GM12878 (cell line): ENCODE results near the gene LAMP1.

Experiments
- CREB1 ChIP-seq: IDR thresholded peaks from 2 replicates; pipeline ENCODE4 v1.6.1; 2012; ENCODE audit warnings: low read depth, mild to moderate bottlenecking, inconsistent platforms
- CREM ChIP-seq: IDR thresholded peaks from 2 replicates; pipeline ENCODE4 v1.6.1; 2014; ENCODE audit warnings: antibody characterized with exemption, low read depth
- EP300 ChIP-seq, 2 experiments: fragments of 150-350 bp in 1 of 2; IDR thresholded peaks; 2 replicates each; pipeline ENCODE4 v1.6.1; 2011 to 2012; ENCODE audit warnings: low read depth in 2 of 2, low read length in 2 of 2, borderline replicate concordance in 1 of 2, improper control_type of control experiment in 1 of 2, inconsistent platforms in 1 of 2; ENCODE audit not compliant: control insufficient read depth in 1 of 2
- EZH2 ChIP-seq: IDR thresholded peaks from 2 replicates; pipeline ENCODE4 v1.6.1; 2012; ENCODE audit warnings: low read depth, mild to moderate bottlenecking, control low read depth, inconsistent platforms, low read length, borderline replicate concordance; ENCODE audit not compliant: control insufficient read depth
- GATAD2B ChIP-seq: fragments of 450-650 bp; conservative IDR thresholded peaks from 2 replicates; pipeline ENCODE4 v1.6.1; 2017; ENCODE audit warnings: low read depth, mild to moderate bottlenecking, moderate library complexity
- KLF5 ChIP-seq: fragments of 450-650 bp; IDR thresholded peaks from 2 replicates; pipeline ENCODE4 v1.6.1; 2014; ENCODE audit warnings: mild to moderate bottlenecking; ENCODE audit not compliant: partially characterized antibody
- MLLT1 ChIP-seq: fragments of 450-650 bp; IDR thresholded peaks from 2 replicates; pipeline ENCODE4 v1.6.1; 2016; ENCODE audit warnings: mild to moderate bottlenecking
- MXI1 ChIP-seq: fragments of 150-350 bp; IDR thresholded peaks from 2 replicates; pipeline ENCODE4 v1.6.1; 2011; ENCODE audit warnings: low read depth, mild to moderate bottlenecking, inconsistent platforms, low read length, improper control_type of control experiment
- POLR2A ChIP-seq: IDR thresholded peaks from 2 replicates; pipeline ENCODE4 v1.6.1; 2011; ENCODE audit warnings: low read depth, mild to moderate bottlenecking, low read length
- SREBF2 ChIP-seq: IDR thresholded peaks from 2 replicates; pipeline ENCODE4 v1.6.1; 2012; ENCODE audit warnings: mild to moderate bottlenecking, low read length
- SUZ12 ChIP-seq: fragments of 200-600 bp; sonication (generic); IDR thresholded peaks from one replicate; pipeline ENCODE4 v1.6.1; 2018; ENCODE audit warnings: antibody characterized with exemption, mild to moderate bottlenecking; ENCODE audit not compliant: unreplicated experiment
- USF2 ChIP-seq: IDR thresholded peaks from 2 replicates; pipeline ENCODE4 v1.6.1; 2011; ENCODE audit warnings: low read depth, low read length, improper control_type of control experiment, borderline replicate concordance
- ZZZ3 ChIP-seq: IDR thresholded peaks from 2 replicates; pipeline ENCODE4 v1.6.1; 2011; ENCODE audit warnings: low read depth; ENCODE audit not compliant: control insufficient read depth, insufficient read length

- TF ChIP-seq EP300 (IDR thresholded peaks at IDR 0.05; ENCODE audit: borderline replicate concordance in 1 of 2, control insufficient read depth in 1 of 2, low read depth in 2 of 2, low read length in 2 of 2), result no peak
- no peak for TF ChIP-seq GATAD2B
- no peak for TF ChIP-seq CREB1
- no peak for TF ChIP-seq POLR2A
- TF ChIP-seq ZZZ3, result no peak
- TF ChIP-seq SREBF2, result no peak
- no peak for TF ChIP-seq CREM
- TF ChIP-seq KLF5, result no peak
- TF ChIP-seq MLLT1, result no peak
- no peak for TF ChIP-seq USF2
- no peak for TF ChIP-seq EZH2
- no peak for TF ChIP-seq SUZ12
- no peak for TF ChIP-seq MXI1
Measured at GRCh38 chr13:113252516-113253095, 44.4 kb upstream of the LAMP1 start.
